ENCODE results near the gene ELMO1. TPM values are rescaled to one million over a fixed set of nuclear protein-coding genes. Genes with fewer than 3 reads are reported as not detected.

The ELMO1 gene
- total RNA-seq, 1 experiment from 2014 or later, result 7.8 TPM

DNA sequence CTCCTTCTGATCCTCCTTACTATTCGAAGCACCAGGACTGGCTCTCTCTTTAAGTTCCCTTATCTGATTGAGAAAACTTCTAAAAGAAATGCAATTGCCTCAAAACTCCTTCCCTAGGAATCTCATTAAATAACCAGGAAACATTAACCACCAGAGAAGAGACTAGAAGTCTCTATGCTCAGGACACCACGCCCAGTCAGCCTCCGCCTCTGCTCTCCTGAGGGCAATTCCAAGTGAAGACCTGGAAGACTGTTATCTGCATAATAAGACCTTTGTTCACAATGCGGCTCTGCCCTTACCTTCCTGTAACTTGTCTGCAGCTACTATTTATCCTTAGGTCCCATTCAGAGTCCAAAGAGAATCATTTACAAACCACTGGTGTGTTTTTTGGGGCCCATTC lies 78.8 kb downstream of the ELMO1 start:
- H3K79me2 ChIP-seq (ENCODE audit: insufficient read depth, low read length), result no peaks in the 10 kb centered on the region
- WGBS (ENCODE audit: extremely low coverage, insufficient read length, low lambda C conversion rate), result no CpG with 5 or more reads among the region's 4 CpGs
- no peak overlapping the region for H3K56ac ChIP-seq (ENCODE audit: insufficient read length, low read depth, low read length)
- H2BK20ac ChIP-seq (ENCODE audit: low read depth, low read length, poor library complexity, severe bottlenecking), result no peak overlapping the region
- TF ChIP-seq, protein P1, sequence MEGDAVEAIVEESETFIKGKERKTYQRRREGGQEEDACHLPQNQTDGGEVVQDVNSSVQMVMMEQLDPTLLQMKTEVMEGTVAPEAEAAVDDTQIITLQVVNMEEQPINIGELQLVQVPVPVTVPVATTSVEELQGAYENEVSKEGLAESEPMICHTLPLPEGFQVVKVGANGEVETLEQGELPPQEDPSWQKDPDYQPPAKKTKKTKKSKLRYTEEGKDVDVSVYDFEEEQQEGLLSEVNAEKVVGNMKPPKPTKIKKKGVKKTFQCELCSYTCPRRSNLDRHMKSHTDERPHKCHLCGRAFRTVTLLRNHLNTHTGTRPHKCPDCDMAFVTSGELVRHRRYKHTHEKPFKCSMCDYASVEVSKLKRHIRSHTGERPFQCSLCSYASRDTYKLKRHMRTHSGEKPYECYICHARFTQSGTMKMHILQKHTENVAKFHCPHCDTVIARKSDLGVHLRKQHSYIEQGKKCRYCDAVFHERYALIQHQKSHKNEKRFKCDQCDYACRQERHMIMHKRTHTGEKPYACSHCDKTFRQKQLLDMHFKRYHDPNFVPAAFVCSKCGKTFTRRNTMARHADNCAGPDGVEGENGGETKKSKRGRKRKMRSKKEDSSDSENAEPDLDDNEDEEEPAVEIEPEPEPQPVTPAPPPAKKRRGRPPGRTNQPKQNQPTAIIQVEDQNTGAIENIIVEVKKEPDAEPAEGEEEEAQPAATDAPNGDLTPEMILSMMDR (conservative IDR thresholded peaks at IDR 0.05), result no peak
- no peak overlapping the region for H3T11ph ChIP-seq (ENCODE audit: low read length)
- no peak overlapping the region for H2BK15ac ChIP-seq (ENCODE audit: low read depth, low read length)
- no peak overlapping the region for H4K8ac ChIP-seq (replicated peaks; ENCODE audit: insufficient read length, low read depth, low read length)
- H3K4me1 Mint-ChIP-seq, result peaks cover 23 to 30% of the 10 kb centered on the region in 2 experiments
- H2BK12ac ChIP-seq (ENCODE audit: insufficient read length, low read depth, low read length), result no peak overlapping the region
- no peaks in the 10 kb centered on the region for H3K27me3 Mint-ChIP-seq (ENCODE audit: low read depth)
- no peak overlapping the region; a peak in 1 of 7 replicates for H3K27ac Mint-ChIP-seq
- H3K23me2 ChIP-seq (ENCODE audit: insufficient read length, low read depth, low read length, poor library complexity, severe bottlenecking), result no peaks in the 10 kb centered on the region
- H3K27ac ChIP-seq (ENCODE audit: insufficient read length, low read depth, low read length), result no peak overlapping the region
- no peaks in the 10 kb centered on the region for H3K9me3 ChIP-seq (ENCODE audit: control insufficient read depth, low read depth, low read length)
- no peaks in the 10 kb centered on the region for H3K27me3 ChIP-seq (ENCODE audit: insufficient read depth, low read length)
- no peak overlapping the region for H3K4me2 ChIP-seq (ENCODE audit: insufficient read depth, insufficient read length, low read length)
- H2BK5ac ChIP-seq (ENCODE audit: insufficient read length, low read length), result no peak overlapping the region
- peaks cover 2% of the 10 kb centered on the region; the same call in 1 of the 2 replicates for H3K4me1 ChIP-seq (ENCODE audit: insufficient read depth, low read length)
- no peak overlapping the region for H4K91ac ChIP-seq (ENCODE audit: insufficient read length, low read depth, low read length)
- no peak overlapping the region for H2AK5ac ChIP-seq (ENCODE audit: insufficient read length, low read length)
- DNase-seq, result no peak
- no peaks in the 10 kb centered on the region for H3K36me3 Mint-ChIP-seq (ENCODE audit: insufficient read depth in 1 of 3, low read depth in 3 of 3)
- no peak overlapping the region for H3K18ac ChIP-seq (ENCODE audit: insufficient read length, low read depth, low read length)
- no peaks in the 10 kb centered on the region for H3K9me3 Mint-ChIP-seq
- H2AFZ ChIP-seq (ENCODE audit: low read length), result no peak overlapping the region
- no peak overlapping the region for H2BK120ac ChIP-seq (ENCODE audit: low read depth, low read length, poor library complexity, severe bottlenecking)
- no peaks in the 10 kb centered on the region for H4K20me1 ChIP-seq (ENCODE audit: control insufficient read depth, insufficient read depth, insufficient read length)
- H3K79me1 ChIP-seq (ENCODE audit: insufficient read depth, low read depth, low read length, poor library complexity, severe bottlenecking), result no peaks in the 10 kb centered on the region
- no peak overlapping the region for H3K9ac ChIP-seq (ENCODE audit: extremely low read depth, insufficient read length, low read length)
- H3K14ac ChIP-seq (ENCODE audit: insufficient read depth, low read length), result no peak overlapping the region
- H4K5ac ChIP-seq (ENCODE audit: insufficient read length, low read depth, low read length), result no peak overlapping the region
- no peak overlapping the region for H3K4me3 Mint-ChIP-seq
- H3K4ac ChIP-seq (ENCODE audit: low read depth, low read length), result no peak overlapping the region
- H3K23ac ChIP-seq (ENCODE audit: insufficient read length, low read depth, low read length), result no peak overlapping the region
